Uterus (tissue), 2 donors: ENCODE results near the gene RPS14.

Source experiments
- CTCF ChIP-seq, 4 experiments: fragments of 200-600 bp in 2 of 4; fragments of 450-650 bp in 2 of 4; sonication (generic) in 2 of 4; IDR thresholded peaks; one replicate each; pipeline ENCODE4 v1.5.1; 2016 to 2019; ENCODE audit warnings: antibody characterized with exemption in 4 of 4, mild to moderate bottlenecking in 2 of 4, moderate library complexity in 1 of 4
- POLR2A ChIP-seq, 2 donors: fragments of 450-650 bp; IDR thresholded peaks; one replicate each; pipeline ENCODE4 v1.6.1; 2016; ENCODE audit warnings: antibody characterized with exemption in 2 of 2, mild to moderate bottlenecking in 1 of 2, moderate library complexity in 1 of 2

DNA sequence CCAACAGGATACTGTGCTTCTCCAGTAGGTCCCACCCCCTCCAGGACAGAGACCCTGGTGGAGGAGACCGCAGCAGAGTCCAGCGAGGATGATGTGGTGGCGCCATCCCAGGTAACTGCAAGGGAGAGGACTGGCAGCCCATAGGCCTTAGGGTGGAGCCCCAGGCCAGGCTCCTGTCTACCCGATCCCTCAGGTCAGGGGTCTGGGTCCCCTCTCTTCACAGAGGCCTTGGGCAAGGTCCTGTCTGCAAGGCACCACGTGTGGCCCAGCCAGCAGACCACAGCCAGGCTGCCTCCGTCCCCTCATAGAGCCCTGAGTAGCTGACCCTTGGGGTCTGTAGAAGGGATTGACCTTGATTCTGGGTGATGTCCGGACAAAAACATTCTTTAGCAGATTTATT lies 56.9 kb downstream of the RPS14 start:
- TF ChIP-seq POLR2A (IDR thresholded peaks at IDR 0.05) (no peak), CTCF (IDR thresholded peaks at IDR 0.05) (no peak)
